GM19395 (cell line): ENCODE results near the gene CHRM5.

Experiments used
- ATAC-seq: cut with Tn5 transposase; IDR thresholded peaks from one replicate; pipeline ENCODE4 v1.9.1; 2021; ENCODE audit warnings: mild to moderate bottlenecking, moderate library complexity; ENCODE audit not compliant: unreplicated experiment

CHRM5 gene

GRCh38 chr15:33968224-33968623 is at the start of gene CHRM5:
CHRM5 (plus strand) TSS chr15:33968497; CDS start chr15:34062718, 94,221 bp downstream.
- no peak for ATAC-seq

- no peak for ATAC-seq
Observed at GRCh38 chr15:33923446-33923845, 44.9 kb upstream of the CHRM5 start.

- ATAC-seq: no peak
Observed at GRCh38 chr15:33926260-33926659, 42.0 kb upstream of the CHRM5 start.

GRCh38 chr15:33932734-33933133 is 35.6 kb upstream of the CHRM5 start:
- no peak for ATAC-seq

- no peak for ATAC-seq
Observed at GRCh38 chr15:33934396-33934795, 33.9 kb upstream of the CHRM5 start.

- ATAC-seq: no peak
Observed at GRCh38 chr15:33934921-33935320, 33.4 kb upstream of the CHRM5 start.

- ATAC-seq: peak; percentile 78
Observed at GRCh38 chr15:33941279-33942063, 26.8 kb upstream of the CHRM5 start.

GRCh38 chr15:33946152-33946551 is 22.1 kb upstream of the CHRM5 start:
- ATAC-seq: no peak

GRCh38 chr15:33955945-33956344 is 12.4 kb upstream of the CHRM5 start:
- no peak for ATAC-seq

- no peak for ATAC-seq
Observed at GRCh38 chr15:33956397-33956796, 11.9 kb upstream of the CHRM5 start.

GRCh38 chr15:33959844-33960548 is 8.3 kb upstream of the CHRM5 start:
- no peak for ATAC-seq

GRCh38 chr15:33960549-33960935 is 7.8 kb upstream of the CHRM5 start:
- ATAC-seq: no peak

GRCh38 chr15:33963831-33964664 is 4.2 kb upstream of the CHRM5 start:
- ATAC-seq: no peak

- no peak for ATAC-seq
Observed at GRCh38 chr15:33964665-33965040, 3.6 kb upstream of the CHRM5 start.

- ATAC-seq: no peak
Observed at GRCh38 chr15:33968821-33969220, 524 bp downstream of the CHRM5 start.

GRCh38 chr15:33971811-33972210 is 3.5 kb downstream of the CHRM5 start:
- no peak for ATAC-seq

GRCh38 chr15:33975022-33975565 is 6.8 kb downstream of the CHRM5 start:
- ATAC-seq: no peak

GRCh38 chr15:33980159-33980558 is 11.9 kb downstream of the CHRM5 start:
- ATAC-seq: no peak

- no peak for ATAC-seq
Observed at GRCh38 chr15:33982516-33982915, 14.2 kb downstream of the CHRM5 start.

- no peak for ATAC-seq
Observed at GRCh38 chr15:33985287-33985686, 17.0 kb downstream of the CHRM5 start.

GRCh38 chr15:33985751-33986150 is 17.5 kb downstream of the CHRM5 start:
- ATAC-seq: no peak
